HepG2 (cell line): ENCODE results near the gene KDM3B. TPM values are rescaled to one million over a fixed set of nuclear protein-coding genes. Genes with fewer than 3 reads are reported as not detected.

Experiments
- ATAC-seq: fragments of 200-7000 bp; cut with Tn5 transposase; 3 replicates; pipeline ENCODE4 v1.9.1; 2020; ENCODE audit warnings: mild to moderate bottlenecking, moderate library complexity
- BruUV-seq: library from RNA; stranded (reverse); fragments of 400-500 nt; replicated peaks from 2 replicates; lab custom pipeline; 2021; lab: Mats Ljungman, UMichigan
- CTCF ChIA-PET: fragments of 300-600 bp; formaldehyde crosslinking; extraction: SDS; loops from one replicate; lab custom pipeline; 2021; ENCODE audit warnings: low total read pairs, inconsistent platforms, low intra/inter-chr PET ratio; lab: Yijun Ruan, JAX
- POLR2A ChIA-PET: fragments of 350-600 bp; sonication (Branson Sonifier 250); formaldehyde crosslinking; loops from one replicate; lab custom pipeline; 2020; ENCODE audit warnings: antibody characterized with exemption, inconsistent platforms; lab: Yijun Ruan, JAX
- DNase-seq: peaks from one replicate; pipeline ENCODE4 v3.0.0-alpha.2; 2015; ENCODE audit warnings: low spot score
- FAIRE-seq: peaks from 3 replicates; lab custom pipeline; 2011; peaks lifted over from hg19 to GRCh38; lab: Jason Lieb, UNC
- H2AFZ ChIP-seq: one replicate; pipeline ENCODE4 v1.6.1; 2011; ENCODE audit warnings: low read length, inconsistent platforms
- H3K27ac ChIP-seq: fragments of 300-600 bp; 3 replicates; pipeline ENCODE4 v1.8.0; 2011; ENCODE audit warnings: mixed run types, mild to moderate bottlenecking, mixed read lengths, low read length, inconsistent platforms; ENCODE audit not compliant: insufficient read depth; ENCODE audit errors: extremely low read length
- H3K27me3 ChIP-seq, 2 experiments: fragments of 200-600 bp in 1 of 2; 2 replicates in 1 of 2; 3 replicates in 1 of 2; pipeline versions ENCODE4 v1.6.0 to v1.8.0; 2011; ENCODE audit warnings: low read length in 2 of 2, mild to moderate bottlenecking in 2 of 2, moderate library complexity in 2 of 2, inconsistent platforms in 1 of 2; ENCODE audit not compliant: insufficient read depth in 2 of 2, control insufficient read depth in 1 of 2
- H3K36me3 ChIP-seq, 2 experiments: fragments of 200-600 bp in 1 of 2; replicated peaks in 1 of 2; 2 replicates in 1 of 2; 3 replicates in 1 of 2; pipeline versions ENCODE4 v1.5.1 to v1.8.0; 2011; ENCODE audit warnings: low read length in 2 of 2, inconsistent platforms in 1 of 2; ENCODE audit not compliant: insufficient read depth in 2 of 2, control insufficient read depth in 1 of 2
- H3K4me1 ChIP-seq: 2 replicates; pipeline ENCODE4 v1.5.1; 2012; ENCODE audit warnings: low read length, inconsistent platforms; ENCODE audit not compliant: insufficient read depth
- H3K4me2 ChIP-seq: 2 replicates; pipeline ENCODE4 v1.6.0; 2011; ENCODE audit warnings: low read depth, low read length, inconsistent platforms
- H3K4me3 ChIP-seq, 3 experiments: fragments of 200-600 bp in 1 of 3; sonication (generic), shearing (Covaris generic) in 1 of 3; replicated peaks in 1 of 3; 2 replicates each; pipeline ENCODE4 v1.5.1; 2011 to 2016; ENCODE audit warnings: low read length in 3 of 3, inconsistent platforms in 2 of 3, low read depth in 2 of 3, mild to moderate bottlenecking in 2 of 3, control low read depth in 1 of 3, mixed read lengths in 1 of 3; ENCODE audit not compliant: insufficient read depth in 1 of 3
- H3K79me2 ChIP-seq: one replicate; pipeline ENCODE4 v1.6.1; 2011; ENCODE audit warnings: low read length, inconsistent platforms; ENCODE audit not compliant: insufficient read depth
- H3K9ac ChIP-seq: 2 replicates; pipeline ENCODE4 v1.6.0; 2011; ENCODE audit warnings: mild to moderate bottlenecking, low read depth, low read length, inconsistent platforms; ENCODE audit not compliant: insufficient read depth
- H3K9me3 ChIP-seq: 2 replicates; pipeline ENCODE4 v1.5.1; 2012; ENCODE audit warnings: mild to moderate bottlenecking, low read length
- H4K20me1 ChIP-seq: 2 replicates; pipeline ENCODE4 v1.6.0; 2011; ENCODE audit warnings: inconsistent platforms, mild to moderate bottlenecking, low read length, moderate library complexity; ENCODE audit not compliant: insufficient read depth
- ATF1 ChIP-seq: IDR thresholded peaks from 2 replicates; pipeline ENCODE4 v1.6.1; 2016; ENCODE audit warnings: mild to moderate bottlenecking, control low read depth
- DR1 ChIP-seq: sonication (generic); formaldehyde crosslinking; IDR thresholded peaks from 2 replicates; pipeline ENCODE4 v1.8.0; 2021; ENCODE audit warnings: mild to moderate bottlenecking, missing genetic modification reagents, inconsistent platforms
- EEA1 ChIP-seq: sonication (generic); formaldehyde crosslinking; IDR thresholded peaks from 2 replicates; pipeline ENCODE4 v1.5.1; 2020; ENCODE audit warnings: mild to moderate bottlenecking, missing genetic modification reagents, borderline replicate concordance
- MEIS1 ChIP-seq: sonication (generic); formaldehyde crosslinking; IDR thresholded peaks from 2 replicates; pipeline ENCODE4 v1.9.0; 2021; ENCODE audit warnings: mild to moderate bottlenecking, missing genetic modification reagents, moderate library complexity, borderline replicate concordance
- NONO ChIP-seq, 2 experiments: fragments of 450-650 bp in 1 of 2; sonication (generic) in 1 of 2; formaldehyde crosslinking in 1 of 2; IDR thresholded peaks in 1 of 2; conservative IDR thresholded peaks in 1 of 2; 2 replicates each; pipeline versions ENCODE4 v1.6.1 to v1.8.0; 2017 to 2022; ENCODE audit warnings: mild to moderate bottlenecking in 1 of 2, missing genetic modification reagents in 1 of 2, moderate library complexity in 1 of 2
- SMC3 ChIP-seq: IDR thresholded peaks from 2 replicates; pipeline ENCODE4 v1.6.1; 2011; ENCODE audit warnings: low read length, improper control_type of control experiment
- SP1 ChIP-seq, 2 experiments: fragments of 450-650 bp in 1 of 2; sonication (generic) in 1 of 2; formaldehyde crosslinking in 1 of 2; IDR thresholded peaks; 2 replicates each; pipeline versions ENCODE4 v1.4.0 to v1.6.1; 2016 to 2020; ENCODE audit warnings: missing genetic modification reagents in 1 of 2
- SRF ChIP-seq: IDR thresholded peaks from 2 replicates; pipeline ENCODE4 v1.6.1; 2011; ENCODE audit warnings: mild to moderate bottlenecking, low read depth, low read length, moderate library complexity
- TARDBP ChIP-seq: sonication (generic); formaldehyde crosslinking; IDR thresholded peaks from 2 replicates; pipeline ENCODE4 v1.8.0; 2022; ENCODE audit warnings: mild to moderate bottlenecking, missing genetic modification reagents
- ZBTB37 ChIP-seq: sonication (generic); formaldehyde crosslinking; IDR thresholded peaks from 2 replicates; pipeline ENCODE4 v1.4.0; 2020; ENCODE audit warnings: mild to moderate bottlenecking, missing genetic modification reagents
- ZBTB7A ChIP-seq: sonication (generic); formaldehyde crosslinking; IDR thresholded peaks from 2 replicates; pipeline ENCODE4 v1.8.0; 2022; ENCODE audit warnings: mild to moderate bottlenecking, missing genetic modification reagents
- ZNF350 ChIP-seq: sonication (generic); formaldehyde crosslinking; IDR thresholded peaks from 2 replicates; pipeline ENCODE4 v1.4.0; 2020; ENCODE audit warnings: mild to moderate bottlenecking, low read depth, missing genetic modification reagents, borderline replicate concordance
- ZNF441 ChIP-seq: sonication (generic); formaldehyde crosslinking; IDR thresholded peaks from 2 replicates; pipeline ENCODE4 v1.7.0; 2021; ENCODE audit warnings: missing genetic modification reagents, borderline replicate concordance
- ZNF749 ChIP-seq: sonication (generic); formaldehyde crosslinking; IDR thresholded peaks from 2 replicates; pipeline ENCODE4 v1.8.0; 2022; ENCODE audit warnings: mild to moderate bottlenecking, missing genetic modification reagents, moderate library complexity, borderline replicate concordance
- ZNF788 ChIP-seq: sonication (generic); formaldehyde crosslinking; IDR thresholded peaks from 2 replicates; pipeline ENCODE4 v1.5.0; 2020; ENCODE audit warnings: mild to moderate bottlenecking, missing genetic modification reagents, borderline replicate concordance
- WGBS: methylation state at CpG from one replicate; pipeline ENCODE4 v1.1.6; 2017; ENCODE audit warnings: low lambda C conversion rate; 5-methylcytosine and 5-hydroxymethylcytosine counted together
- in situ Hi-C: cut with HindIII; loops from 2 replicates; pipeline ENCODE4 v1.10.0; 2017; ENCODE audit warnings: low pct_unique_long_range_greater_than_20kb; ENCODE audit not compliant: extremely low pct_ligation_motif_present
- intact Hi-C: fragments of 100-400 bp; cut with micrococcal nuclease; formaldehyde crosslinking; loops from one replicate; pipeline ENCODE4 v1.10.0; 2022; ENCODE audit not compliant: unreplicated experiment
- polyA plus RNA-seq, 8 experiments: library from polyadenylated mRNA; depleted of rRNA in 3 of 8; stranded (reverse) in 7 of 8; unstranded in 1 of 8; fragments of >200 nt; fragmentation: Illumina TruSeq in 4 of 8; extraction: Trizol in 4 of 8; gene quantifications; 2 replicates each; pipeline versions ENCODE4 v1.2.1 to v1.2.3, GENCODE V29; 2011 to 2016; ENCODE audit warnings: low read depth in 4 of 8, missing spikeins in 1 of 8, mixed read lengths in 1 of 8; ENCODE audit not compliant: insufficient read depth in 1 of 8
- total RNA-seq, 5 experiments: library from RNA; depleted of rRNA; stranded (reverse); fragments of >200 nt; fragmentation: Illumina TruSeq; extraction: Trizol; gene quantifications; 2 replicates each; pipeline ENCODE4 v1.2.3, GENCODE V29; 2016; ENCODE audit warnings: low read depth in 1 of 5
- TF ChIP-seq, protein P1 (sequence below): sonication (generic); formaldehyde crosslinking; IDR thresholded peaks from 2 replicates; pipeline ENCODE4 v1.5.1; 2020; ENCODE audit warnings: missing genetic modification reagents, mild to moderate bottlenecking, borderline replicate concordance

Gene KDM3B
- total and polyA plus RNA-seq, 2 of the 13 experiments (the other 11 are each of a cell fraction or from before 2014, with no cell fraction given), result 19.7 to 34.3 TPM

GRCh38 chr5:138465261-138466124, 113.0 kb downstream of the KDM3B start, which contains the start of gene EGR1:
Gene EGR1, plus strand, starts transcription at chr5:138465479. Its CDS starts 283 bp downstream, at chr5:138465762.
- Histone ChIP-seq H3K9ac (peak within 1 kb of the TSS; percentile 86), H3K79me2 (peaks cover 3% of the 10 kb centered on the region), H3K4me1 (peaks cover 50% of the 10 kb centered on the region), H3K36me3 (peaks cover 0 to 7% of the 10 kb centered on the region in 2 experiments; a peak in 2 of 5 replicates), H3K4me3 (peak within 1 kb of the TSS; percentile 69 to 91 (median 78)), H3K9me3 (no peaks in the 10 kb centered on the region), H4K20me1 (peaks cover 3% of the 10 kb centered on the region; the same call in 1 of the 2 replicates), H3K27me3 (no peaks in the 10 kb centered on the region), H3K4me2 (peak within 1 kb of the TSS; percentile 98), H2AFZ (no peak within 1 kb of the TSS), H3K27ac (peak within 1 kb of the TSS; percentile 95)
- 0% methylated on average over 3 of the region's 85 CpGs for WGBS
- ATAC-seq, result peak; percentile 59
- CTCF ChIA-PET, result interaction anchor here (2.5 kb wide), 1 partner anchor 38 kb away, joined by 29 read pairs; no protein-coding TSS in a partner anchor
- in situ Hi-C loops, result loop anchor here (5.0 kb wide), 1 partner anchor 37 kb away; no protein-coding TSS in a partner anchor
- POLR2A ChIA-PET, result interaction anchor here (0.6 to 4.0 kb wide), 19 partner anchors 11 to 808 kb away, joined by 3 to 58 read pairs (median 4); partner anchors contain the start of genes ETF1 and HSPA9
- DNase-seq, result peak; percentile 88
- peak; percentile 23 for FAIRE-seq
- intact Hi-C loops, result loop anchor here (1.0 to 2.0 kb wide), 2 partner anchors 28 to 77 kb away; partner anchors contain the start of gene ETF1
- no TSS peak for BruUV-seq
- peak; percentile 52; the same call in 1 of the 2 replicates for TF ChIP-seq ZNF441 (CRISPR knock-in tag)
- 0 out of 2 replicates have a peak, but pooled peaks have one; percentile 14 for TF ChIP-seq EEA1 (CRISPR knock-in tag)
- TF ChIP-seq SMC3, result no peak
- TF ChIP-seq ZNF749 (CRISPR knock-in tag), result 0 out of 2 replicates have a peak, but pooled peaks have one; percentile 57
- no peak for TF ChIP-seq ZBTB37
- TF ChIP-seq ZNF350 (CRISPR knock-in tag), result peak; percentile 18; the same call in 1 of the 2 replicates
- TF ChIP-seq, protein P1, sequence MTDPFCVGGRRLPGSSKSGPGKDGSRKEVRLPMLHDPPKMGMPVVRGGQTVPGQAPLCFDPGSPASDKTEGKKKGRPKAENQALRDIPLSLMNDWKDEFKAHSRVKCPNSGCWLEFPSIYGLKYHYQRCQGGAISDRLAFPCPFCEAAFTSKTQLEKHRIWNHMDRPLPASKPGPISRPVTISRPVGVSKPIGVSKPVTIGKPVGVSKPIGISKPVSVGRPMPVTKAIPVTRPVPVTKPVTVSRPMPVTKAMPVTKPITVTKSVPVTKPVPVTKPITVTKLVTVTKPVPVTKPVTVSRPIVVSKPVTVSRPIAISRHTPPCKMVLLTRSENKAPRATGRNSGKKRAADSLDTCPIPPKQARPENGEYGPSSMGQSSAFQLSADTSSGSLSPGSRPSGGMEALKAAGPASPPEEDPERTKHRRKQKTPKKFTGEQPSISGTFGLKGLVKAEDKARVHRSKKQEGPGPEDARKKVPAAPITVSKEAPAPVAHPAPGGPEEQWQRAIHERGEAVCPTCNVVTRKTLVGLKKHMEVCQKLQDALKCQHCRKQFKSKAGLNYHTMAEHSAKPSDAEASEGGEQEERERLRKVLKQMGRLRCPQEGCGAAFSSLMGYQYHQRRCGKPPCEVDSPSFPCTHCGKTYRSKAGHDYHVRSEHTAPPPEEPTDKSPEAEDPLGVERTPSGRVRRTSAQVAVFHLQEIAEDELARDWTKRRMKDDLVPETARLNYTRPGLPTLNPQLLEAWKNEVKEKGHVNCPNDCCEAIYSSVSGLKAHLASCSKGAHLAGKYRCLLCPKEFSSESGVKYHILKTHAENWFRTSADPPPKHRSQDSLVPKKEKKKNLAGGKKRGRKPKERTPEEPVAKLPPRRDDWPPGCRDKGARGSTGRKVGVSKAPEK, result no peak
- TF ChIP-seq MEIS1, result 0 out of 2 replicates have a peak, but pooled peaks have one; percentile 20
- TF ChIP-seq DR1 (CRISPR knock-in tag), result peak; percentile 78; the same call in 1 of the 2 replicates
- TF ChIP-seq SP1 (IDR thresholded peaks at IDR 0.05), result no peak
- peak; percentile 75 for TF ChIP-seq SP1 (CRISPR knock-in tag; IDR thresholded peaks at IDR 0.05)
- no peak for TF ChIP-seq NONO (IDR thresholded peaks at IDR 0.05)
- TF ChIP-seq NONO (CRISPR knock-in tag; conservative IDR thresholded peaks at IDR 0.05), result 0 out of 2 replicates have a peak, but pooled peaks have one; percentile 34
- TF ChIP-seq SRF, result peak; percentile 99
- TF ChIP-seq ZNF788, result 0 out of 2 replicates have a peak, but pooled peaks have one; percentile 1
- TF ChIP-seq ZBTB7A, result no peak
- TF ChIP-seq ATF1 (CRISPR knock-in tag), result peak; percentile 81
- TF ChIP-seq TARDBP (CRISPR knock-in tag), result no peak
